Stimulated activated CD8-positive, alpha-beta memory T cell treated with anti-CD3 and anti-CD28 coated beads, Interleukin-15, amount 100 ng/mL, for 24 hours (primary cell): ENCODE data around the gene ADRM1.

ENCODE experiments used
- DNase-seq: peaks from one replicate; pipeline ENCODE4 v3.0.0-alpha.2; 2020; ENCODE audit warnings: low read depth

ADRM1 gene

DNA sequence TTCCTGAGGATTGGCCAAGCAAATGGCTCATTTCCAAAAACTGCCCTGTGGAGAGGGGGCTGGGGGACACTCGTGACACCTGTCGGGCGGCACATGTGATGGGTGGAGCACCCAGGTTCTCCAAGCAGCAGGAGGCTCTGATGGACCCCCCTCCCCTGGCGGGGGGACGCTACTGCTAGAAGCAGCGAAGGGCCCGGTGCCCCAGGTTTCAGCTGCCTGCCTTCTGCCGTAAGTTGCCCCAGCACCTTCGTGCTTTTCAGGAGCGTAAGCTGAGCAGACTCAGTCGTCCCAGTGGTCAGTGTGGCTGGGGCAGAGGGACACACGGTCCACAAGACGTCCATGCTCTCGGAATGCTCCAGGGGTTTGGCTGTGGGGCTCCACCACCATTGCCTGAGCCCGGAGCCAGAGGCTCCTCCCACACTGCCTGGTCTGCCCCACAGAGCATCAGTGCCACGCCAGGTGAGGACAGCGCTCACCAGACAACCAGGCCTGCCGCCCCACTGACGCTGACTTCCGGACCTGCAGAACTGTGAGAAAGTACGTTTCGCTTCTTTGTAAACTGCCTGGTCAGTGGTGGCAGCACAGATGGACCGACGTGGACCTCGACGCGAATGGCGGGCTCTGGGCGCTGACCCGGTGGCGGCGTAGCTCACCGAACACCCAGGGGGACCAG lies 4.1 kb upstream of the ADRM1 start:
- DNase-seq: no peak

DNA sequence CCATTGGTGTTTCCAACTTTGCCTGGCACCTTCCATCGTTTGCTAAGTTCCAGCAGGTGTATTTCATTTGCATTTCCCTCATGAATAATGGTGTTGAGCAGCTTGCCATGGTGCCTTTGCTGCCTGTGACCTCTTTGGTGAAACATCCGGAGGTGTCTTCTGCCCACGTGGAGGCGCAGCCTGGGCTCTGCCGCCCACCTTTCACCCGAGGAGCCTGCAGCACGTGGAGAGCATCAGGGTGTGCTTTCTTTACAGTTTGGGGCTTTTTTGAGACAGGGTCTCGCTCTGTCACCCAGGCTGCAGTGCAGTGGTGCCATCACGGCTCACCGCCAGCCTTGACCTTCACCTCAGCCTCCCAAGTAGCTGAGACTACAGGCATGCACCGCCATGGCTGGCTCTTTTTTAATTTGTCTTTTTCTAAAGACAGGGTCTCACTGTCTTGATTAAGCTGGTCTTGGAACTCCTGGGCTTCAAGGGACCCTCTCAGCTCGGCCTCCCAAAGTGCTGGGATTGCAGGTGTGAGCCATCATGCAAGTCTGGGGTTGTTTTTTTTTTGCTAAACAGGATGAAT lies 3.0 kb upstream of the ADRM1 start:
- no peak for DNase-seq

DNA sequence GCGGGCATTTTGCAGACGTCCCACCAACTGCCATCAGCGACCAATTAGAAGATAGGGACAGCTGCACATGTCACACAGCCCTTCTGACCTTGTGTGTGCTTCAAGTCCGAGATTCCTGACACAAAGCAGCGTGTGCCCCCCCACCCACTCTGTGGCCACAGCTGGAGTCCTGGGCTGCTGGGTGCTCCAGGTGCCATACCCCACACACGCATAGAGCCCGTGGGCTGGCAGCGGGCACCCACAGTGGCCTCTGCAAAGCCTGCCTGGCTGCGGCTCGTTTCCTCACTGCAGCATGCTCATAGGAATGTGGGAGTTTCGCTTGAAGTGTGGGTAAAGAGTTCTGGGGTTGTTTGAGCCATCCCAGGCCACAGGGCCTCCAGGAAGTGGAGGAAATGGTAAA lies 2.5 kb upstream of the ADRM1 start:
- no peak for DNase-seq

DNA sequence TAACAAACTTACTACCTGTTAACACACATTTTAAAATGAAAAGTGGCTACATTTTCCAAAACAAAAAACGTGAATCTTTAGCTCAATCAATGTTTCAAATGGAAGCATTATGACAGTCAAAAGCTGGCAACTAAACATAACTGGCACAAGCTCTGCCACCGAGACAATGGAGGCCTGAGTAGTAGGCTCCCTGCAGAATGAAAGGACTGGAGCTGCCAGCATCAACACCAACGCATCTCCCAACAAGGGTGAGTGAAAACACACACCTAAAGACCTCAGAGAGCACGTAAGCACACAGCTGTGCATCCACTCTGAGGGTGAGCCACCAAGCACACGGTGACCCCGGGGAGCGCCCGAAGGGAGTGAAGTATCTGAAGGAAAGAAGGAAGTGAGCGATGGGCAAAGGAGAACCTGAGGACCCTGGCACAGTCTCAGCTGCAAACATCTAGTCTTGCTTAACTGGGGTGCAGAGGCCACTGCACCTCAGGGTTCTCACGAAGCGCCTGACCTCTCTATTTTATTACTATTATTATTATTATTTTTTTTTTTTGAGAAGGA lies 1.6 kb upstream of the ADRM1 start:
- no peak for DNase-seq

DNA sequence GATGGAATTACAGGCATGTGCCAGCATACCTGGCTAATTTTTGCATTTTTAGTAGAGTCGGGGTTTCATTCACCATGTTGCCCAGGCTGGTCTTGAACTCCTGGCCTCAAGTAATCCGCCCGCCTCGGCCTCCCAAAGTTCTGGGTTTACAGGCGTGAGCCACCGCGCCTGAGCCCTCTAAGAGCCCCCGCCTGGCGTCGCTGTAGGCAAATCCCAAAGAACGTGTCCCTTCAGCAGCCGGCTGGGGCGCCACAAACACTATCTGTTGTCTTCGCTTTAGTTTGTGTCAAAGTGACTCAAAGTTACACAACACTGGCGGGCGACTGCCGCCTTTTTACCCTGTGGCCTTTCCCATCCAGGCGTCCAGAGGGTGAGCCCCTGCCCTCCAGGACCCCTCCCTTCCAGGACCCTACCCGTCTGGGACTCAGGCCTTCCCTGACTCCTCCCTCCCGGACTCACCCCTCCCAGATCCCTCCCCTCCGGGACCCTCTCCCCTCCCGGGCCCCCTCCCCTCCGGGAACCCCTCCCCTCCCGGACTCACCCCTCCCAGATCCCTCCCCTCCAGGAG lies 940 bp upstream of the ADRM1 start:
- DNase-seq: peak; percentile 67

DNA sequence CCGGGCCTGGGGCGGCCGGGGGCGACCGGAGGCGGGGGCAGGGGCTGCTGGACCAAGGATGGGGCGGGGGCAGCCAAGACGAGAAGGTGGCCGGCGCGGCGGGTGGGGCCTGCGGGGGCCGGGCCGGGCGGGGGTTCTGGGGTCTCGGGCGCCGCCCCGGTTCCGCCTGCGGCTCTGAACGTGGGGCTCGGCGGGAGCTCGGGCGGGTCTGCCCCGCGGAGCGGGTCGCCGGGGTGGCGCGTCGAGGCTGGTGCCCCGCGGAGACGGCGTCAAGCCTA lies 204 bp downstream of the ADRM1 start:
- peak; percentile 8 for DNase-seq

DNA sequence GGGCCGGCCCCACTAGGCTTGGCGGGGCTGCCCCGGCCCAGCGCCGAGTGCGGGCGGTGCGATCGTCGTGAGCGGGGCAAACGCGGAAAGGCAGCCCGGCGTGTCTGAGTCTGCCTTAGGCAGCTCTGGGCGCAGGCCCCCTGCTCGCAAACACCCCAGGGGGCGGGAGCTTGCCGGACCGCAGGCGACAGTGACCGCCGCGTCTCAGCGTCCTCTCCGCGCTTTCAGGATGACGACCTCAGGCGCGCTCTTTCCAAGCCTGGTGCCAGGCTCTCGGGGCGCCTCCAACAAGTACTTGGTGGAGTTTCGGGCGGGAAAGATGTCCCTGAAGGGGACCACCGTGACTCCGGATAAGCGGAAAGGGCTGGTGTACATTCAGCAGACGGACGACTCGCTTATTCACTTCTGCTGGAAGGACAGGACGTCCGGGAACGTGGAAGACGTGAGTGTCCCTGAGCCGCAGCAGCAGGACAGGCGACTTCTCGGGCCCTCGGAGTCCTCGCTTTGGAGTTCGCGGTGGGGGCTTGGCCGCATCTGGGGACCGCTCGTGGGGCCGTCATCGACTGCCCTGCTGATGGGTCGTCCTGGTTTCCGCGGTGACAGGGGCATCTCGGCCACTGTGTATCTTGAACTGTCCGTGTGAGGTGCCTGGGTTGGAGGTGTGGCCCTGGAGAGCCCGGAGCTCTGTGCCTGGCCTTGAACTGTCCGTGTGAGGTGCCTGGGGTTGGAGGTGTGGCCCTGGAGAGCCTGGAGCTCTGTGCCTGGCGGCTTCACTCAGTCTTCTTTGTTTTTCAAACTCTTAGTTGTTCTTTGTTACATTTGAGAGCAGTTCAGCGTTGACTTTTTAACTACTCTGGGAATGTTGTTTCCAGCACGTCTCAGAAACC lies 786 bp downstream of the ADRM1 start:
- no peak for DNase-seq

DNA sequence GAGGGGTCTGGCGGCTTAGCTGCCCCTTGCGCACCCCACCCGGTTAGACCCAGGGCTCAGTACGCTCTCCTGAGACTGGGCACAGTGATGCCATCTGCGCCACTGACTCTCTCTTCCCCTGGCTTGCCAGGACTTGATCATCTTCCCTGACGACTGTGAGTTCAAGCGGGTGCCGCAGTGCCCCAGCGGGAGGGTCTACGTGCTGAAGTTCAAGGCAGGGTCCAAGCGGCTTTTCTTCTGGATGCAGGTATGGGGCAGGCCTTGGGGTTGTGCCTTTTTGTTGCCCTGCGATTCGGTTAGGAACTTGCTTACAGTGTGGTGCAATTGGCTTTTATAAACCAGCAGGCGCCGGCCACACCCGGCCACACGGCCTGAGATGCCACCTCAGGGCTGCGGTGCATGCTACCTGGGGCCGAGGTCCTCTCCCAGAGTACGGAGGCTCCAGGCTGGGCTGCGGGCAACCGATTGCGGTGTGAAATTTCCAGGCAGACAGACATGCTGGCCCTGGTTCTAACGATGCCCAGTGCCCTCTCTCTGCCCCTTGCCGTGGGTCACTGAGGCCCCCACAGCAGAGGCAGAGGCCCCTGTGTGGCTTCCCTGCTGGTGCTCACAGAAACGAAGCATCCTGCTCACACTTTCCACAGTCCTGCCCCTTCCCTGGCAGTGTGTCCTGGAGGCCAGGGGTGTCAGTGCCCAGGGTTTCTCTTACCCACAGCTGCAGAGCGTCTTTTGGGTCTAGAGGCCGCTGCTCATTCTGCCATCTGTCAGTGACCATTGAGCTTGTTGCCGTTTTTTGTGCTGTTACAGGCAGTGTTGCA lies 1.7 kb downstream of the ADRM1 start:
- no peak for DNase-seq

DNA sequence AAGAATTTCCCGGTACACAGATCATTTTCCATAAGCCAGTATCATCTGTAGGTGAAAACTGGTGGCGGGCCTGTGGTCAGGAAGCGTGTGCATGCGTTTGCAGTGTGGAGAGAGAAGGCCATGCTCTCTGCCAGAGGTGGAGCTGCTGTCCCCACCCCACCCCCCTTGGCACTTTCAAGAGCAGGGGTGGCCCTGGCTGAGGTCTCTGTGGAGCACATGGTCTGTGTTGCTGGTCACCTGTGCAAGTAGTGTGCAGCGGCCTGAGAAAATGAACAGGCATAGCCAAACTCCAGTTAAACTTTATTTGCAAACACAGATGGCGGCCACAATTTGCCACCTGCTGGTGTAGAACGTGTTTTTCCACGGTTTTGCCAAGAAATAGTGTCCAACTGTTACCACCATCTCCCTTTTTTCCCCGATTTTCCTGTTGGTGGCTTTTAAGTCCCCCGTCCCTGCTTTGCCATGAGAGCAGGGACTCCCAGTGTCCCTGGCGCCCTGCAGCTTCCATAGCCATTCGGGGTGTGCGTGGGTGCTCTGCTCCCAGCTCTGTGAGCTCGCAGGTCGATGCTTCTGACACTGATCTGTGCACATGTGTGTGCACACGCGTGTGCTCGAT lies 2.5 kb downstream of the ADRM1 start:
- DNase-seq: no peak

DNA sequence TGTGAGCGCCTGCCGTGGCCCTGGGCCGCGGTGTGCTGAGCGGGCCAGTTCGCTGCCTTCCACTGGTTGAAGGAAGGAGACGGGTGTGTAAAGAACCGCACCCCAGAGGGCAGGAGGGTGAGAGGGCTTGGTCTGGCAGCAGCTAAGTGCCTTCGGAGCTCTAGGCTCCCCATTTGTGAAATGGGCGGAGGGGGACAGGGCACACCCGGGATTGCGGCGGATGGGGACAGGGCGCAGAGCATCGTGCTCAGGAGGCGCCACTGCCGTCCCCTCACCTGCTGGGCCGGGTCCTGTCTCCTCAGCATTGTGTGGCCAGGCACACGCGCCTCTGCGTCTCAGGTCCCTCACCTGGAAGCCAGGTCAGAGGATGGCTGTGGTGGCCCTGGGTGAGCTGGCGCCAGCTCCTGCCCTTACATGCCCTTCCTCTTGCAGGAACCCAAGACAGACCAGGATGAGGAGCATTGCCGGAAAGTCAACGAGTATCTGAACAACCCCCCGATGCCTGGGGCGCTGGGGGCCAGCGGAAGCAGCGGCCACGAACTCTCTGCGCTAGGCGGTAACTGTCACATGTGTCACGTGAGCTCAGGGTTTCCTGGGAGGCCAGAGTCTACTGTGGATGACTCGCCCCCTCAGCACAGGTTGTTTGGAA lies 3.1 kb downstream of the ADRM1 start:
- no peak for DNase-seq

DNA sequence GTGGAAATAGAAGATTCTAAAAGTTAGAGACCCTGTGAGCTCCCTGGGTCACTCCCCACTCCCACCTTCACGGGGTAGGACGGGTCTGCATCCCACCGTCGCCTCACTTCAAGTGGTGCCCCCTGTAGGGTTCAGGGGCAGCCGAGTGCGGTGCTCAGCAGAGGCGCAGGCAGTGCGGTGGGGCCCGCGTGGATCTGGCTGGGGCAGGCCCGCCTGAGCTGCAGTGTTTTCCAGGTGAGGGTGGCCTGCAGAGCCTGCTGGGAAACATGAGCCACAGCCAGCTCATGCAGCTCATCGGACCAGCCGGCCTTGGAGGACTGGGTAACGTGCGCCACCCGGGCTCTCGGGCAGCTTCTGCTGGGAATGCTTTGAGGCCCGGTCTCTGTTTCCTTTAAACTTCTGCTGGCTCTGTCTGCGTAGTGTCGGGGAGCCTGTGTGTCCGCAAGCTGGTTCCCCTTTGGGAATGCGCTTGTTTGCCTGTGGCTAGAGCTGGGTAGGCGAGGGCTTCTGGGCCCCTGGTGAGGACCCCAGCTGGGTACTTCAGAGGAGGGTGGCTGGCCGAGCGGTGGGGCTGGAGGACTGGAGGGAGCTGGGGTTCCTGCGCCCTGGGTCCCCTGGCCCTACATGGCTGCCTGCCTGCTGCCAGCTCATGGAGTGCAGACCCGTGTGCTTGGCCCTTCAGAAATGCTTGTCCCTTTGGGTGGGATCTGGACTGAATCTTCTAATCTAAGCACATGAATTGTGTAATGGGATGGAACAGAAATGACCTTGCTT lies 3.8 kb downstream of the ADRM1 start:
- DNase-seq: no peak

DNA sequence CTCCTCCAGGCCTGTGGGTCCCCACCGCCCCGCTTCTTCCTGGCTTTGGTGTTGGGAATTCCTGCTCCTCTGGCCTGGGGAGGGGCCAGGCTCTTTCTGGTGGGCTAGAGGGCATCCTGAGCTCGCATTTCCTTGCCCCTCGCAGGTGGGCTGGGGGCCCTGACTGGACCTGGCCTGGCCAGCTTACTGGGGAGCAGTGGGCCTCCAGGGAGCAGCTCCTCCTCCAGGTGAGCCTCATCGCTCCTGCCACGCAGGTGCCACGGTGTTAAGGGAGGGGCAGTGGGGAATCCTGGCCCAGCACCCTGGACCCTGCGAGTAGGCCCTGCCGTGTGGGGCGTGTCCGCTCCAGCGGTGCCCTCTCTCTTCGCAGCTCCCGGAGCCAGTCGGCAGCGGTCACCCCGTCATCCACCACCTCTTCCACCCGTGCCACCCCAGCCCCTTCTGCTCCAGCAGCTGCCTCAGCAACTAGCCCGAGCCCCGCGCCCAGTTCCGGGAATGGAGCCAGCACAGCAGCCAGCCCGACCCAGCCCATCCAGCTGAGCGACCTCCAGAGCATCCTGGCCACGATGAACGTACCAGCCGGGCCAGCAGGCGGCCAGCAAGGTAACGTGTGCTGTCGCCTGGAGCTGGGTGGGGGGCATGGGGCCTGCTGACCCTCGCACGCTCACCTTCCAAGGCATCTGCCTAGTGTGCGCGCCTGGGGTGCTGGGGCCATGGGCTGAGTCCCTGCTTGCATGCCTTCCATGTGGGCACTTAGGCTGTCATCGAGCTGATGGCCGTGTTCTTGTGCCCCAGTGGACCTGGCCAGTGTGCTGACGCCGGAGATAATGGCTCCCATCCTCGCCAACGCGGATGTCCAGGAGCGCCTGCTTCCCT lies 4.7 kb downstream of the ADRM1 start:
- no peak for DNase-seq

DNA sequence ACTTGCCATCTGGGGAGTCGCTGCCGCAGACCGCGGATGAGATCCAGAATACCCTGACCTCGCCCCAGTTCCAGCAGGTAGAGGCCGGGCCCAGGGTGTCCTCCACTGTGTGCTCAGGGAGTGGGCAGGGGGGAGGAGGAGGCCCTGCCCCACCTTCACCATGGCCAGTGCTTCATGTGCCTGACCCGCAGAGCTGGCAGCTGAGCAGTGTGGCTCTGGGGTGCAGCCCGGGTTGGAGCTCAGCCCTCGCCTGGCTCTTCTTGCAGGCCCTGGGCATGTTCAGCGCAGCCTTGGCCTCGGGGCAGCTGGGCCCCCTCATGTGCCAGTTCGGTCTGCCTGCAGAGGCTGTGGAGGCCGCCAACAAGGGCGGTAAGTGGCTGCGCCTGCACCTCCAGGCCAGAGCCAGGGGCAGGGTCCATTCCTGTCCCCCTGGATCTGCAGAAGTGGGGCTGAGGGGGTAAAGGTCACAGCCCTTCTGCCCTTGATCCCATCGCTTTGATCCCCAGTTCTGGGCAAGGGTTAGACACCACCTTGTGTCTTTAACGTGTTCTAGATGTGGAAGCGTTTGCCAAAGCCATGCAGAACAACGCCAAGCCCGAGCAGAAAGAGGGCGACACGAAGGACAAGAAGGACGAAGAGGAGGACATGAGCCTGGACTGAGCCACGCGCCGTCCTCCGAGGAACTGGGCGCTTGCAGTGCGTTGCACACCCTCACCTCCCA lies 5.5 kb downstream of the ADRM1 start:
- DNase-seq: no peak

DNA sequence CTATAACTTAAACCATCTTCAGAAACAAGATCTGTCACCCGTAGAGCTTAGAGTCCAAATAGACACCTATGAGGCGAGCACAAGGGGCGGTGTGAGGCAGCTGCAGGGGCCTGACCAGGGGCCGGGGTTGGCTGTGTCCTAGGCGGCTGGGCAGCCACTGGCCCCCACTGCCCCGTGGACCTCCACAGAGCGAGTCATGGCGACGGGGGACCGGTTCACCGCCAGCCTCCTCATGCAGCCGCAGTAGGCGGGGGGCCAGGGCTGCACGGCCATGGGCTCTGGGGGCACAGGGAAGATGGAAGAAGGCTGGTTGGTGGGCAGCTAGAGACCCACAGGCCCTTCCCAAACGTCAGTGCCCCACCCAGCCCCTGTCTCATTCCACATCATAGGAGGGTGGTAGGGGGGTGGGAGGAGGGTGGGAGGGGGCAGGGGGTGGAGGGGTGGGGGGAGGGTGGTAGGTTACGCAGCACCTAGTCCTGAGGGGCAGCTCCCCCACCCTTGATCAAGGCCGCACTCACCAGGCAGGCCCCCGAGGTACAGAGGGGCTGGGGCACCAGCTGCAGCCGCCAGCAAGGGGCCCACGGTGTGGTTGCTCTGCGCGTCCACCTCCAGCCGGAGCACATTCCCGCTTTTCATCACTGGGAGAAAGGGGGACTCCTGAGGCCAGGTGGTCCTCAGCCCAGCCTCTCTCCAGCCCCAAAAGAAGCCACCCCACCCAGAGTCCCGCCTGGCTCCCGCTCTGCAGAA lies 6.6 kb downstream of the ADRM1 start:
- no peak for DNase-seq

DNA sequence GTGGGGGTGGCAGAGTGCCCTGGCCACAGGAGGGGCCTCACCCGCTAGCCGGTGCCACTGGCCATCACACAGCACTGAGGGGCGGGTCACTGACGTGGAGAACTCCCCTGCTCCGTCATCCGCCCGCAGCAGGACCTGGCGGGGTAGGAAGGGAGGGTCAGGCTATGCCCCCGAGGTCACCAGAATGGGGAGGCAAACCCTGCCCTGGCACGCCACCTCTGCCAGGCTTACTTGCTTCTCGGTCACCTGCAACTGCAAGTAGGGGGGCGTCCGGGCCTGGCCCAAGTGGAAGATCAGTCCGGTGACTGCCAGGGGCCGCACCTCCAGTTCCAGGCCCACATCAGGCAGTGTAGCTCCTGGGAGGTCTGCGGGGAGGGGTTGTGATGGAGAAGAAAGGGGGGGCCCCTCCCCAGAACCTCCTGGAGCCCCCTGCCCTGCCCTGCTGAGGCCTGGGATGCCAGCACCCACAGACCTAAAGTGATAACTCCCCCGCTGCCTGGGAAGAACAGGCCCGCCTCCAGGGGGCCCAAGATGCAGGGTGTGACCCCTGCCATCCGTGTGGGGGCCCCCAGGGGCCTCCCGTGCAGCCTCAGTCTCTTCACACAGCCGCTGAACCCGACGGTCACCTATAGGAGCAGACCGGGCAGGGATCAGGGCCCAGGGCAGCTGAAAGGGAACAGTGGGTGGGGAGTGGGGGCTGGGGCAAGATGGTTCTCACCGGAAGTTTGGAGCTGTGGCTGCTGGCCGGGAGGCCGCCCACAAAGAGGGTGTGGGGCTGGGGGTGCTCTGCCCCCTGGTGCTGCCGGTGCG lies 7.4 kb downstream of the ADRM1 start:
- DNase-seq: no peak

DNA sequence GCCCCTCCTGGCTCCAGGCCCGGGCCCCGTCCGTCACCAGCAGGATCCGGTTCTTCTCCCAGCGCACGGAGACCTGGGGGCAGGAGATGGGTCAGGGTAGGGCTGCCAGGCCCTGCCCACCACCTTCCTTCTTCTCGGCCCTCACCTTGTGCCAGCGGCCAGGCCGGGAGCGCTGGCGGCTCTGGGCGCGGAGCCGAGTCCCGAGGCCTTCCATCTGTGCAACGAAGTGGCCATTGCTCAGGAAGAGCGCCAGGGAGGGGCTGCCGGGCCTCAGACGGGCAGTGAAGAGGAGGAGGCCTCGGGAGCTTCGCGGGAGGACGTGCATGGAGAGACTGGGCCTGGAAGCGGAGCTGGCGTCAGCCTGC lies 7.9 kb downstream of the ADRM1 start:
- no peak for DNase-seq

DNA sequence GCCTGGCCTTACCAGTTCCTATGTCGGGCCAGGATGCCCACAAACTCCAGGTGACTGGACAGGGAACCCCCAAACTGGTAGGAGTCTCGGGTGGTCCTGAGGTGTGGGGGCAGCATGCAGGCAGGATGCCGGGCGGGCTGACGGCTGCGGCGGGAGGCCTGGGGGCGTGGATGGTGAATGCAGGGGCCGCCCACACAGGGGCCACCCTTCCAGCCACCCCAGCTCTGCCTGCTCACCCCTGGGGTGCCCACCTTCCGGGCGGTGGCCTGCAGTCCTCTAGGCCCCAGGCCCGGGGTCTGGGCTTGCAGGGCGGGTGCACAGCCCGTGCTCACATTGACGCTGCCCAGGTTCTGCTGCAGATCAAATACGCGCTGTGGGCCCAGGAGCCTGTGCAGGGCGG lies 8.4 kb downstream of the ADRM1 start:
- DNase-seq: no peak
